ENCODE data around the gene ALX4.

The ALX4 gene

GRCh38 chr11:44248109-44248508 is 61.8 kb downstream of the ALX4 start (continued):
- TF ChIP-seq ZNF350 (tag by site-specific recombination; IDR thresholded peaks at IDR 0.05) (no peak), SCRT2 (tag by site-specific recombination; IDR thresholded peaks at IDR 0.05) (no peak), ZNF513 (tag by site-specific recombination; IDR thresholded peaks at IDR 0.05) (no peak), ZNF555 (tag by site-specific recombination; conservative IDR thresholded peaks at IDR 0.05) (no peak), ZIC2 (tag by site-specific recombination; IDR thresholded peaks at IDR 0.05) (no peak), ZSCAN30 (tag by site-specific recombination; IDR thresholded peaks at IDR 0.05) (no peak), ZNF701 (tag by site-specific recombination; IDR thresholded peaks at IDR 0.05) (no peak), ZNF211 (tag by site-specific recombination; IDR thresholded peaks at IDR 0.05; ENCODE audit: low read depth) (no peak), ZNF157 (tag by site-specific recombination; IDR thresholded peaks at IDR 0.05) (no peak), ZSCAN16 (tag by site-specific recombination; IDR thresholded peaks at IDR 0.05) (no peak)

DNA sequence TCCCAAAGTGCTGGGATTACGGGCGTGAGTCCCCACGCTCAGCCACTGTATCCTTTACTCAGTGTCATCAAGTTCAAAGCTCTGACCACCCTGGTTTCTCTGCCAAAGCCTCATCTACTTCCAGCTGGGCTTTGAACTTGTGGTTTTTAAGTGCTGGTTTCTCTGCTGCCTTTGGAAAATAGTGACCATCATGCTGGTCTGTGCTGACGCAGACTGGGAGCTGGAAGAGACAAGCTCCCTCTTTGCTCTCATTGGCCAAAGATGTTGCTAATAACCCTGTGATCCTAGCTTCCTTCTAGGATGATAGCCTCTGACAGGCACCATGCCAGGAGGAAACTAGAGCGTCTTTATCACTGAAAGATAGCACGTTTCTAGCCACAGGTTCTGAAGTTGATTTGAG is 62.4 kb downstream of the ALX4 start:
- Histone ChIP-seq H3K9me3 (ENCODE audit: control insufficient read depth, insufficient read depth, low read depth, low read length) (no peaks in the 10 kb centered on the region), H3K27ac (ENCODE audit: extremely low read depth, low read depth, low read length) (no peak overlapping the region), H3K4me1 (ENCODE audit: control insufficient read depth, insufficient read depth, low read length) (no peaks in the 10 kb centered on the region), H3K4me3 (ENCODE audit: low read depth, low read length) (no peak overlapping the region), H3K36me3 (ENCODE audit: control insufficient read depth in 2 of 2, insufficient read depth in 1 of 2, low read length in 2 of 2) (peaks cover 0 to 25% of the 10 kb centered on the region in 2 experiments; a peak in 1 of 3 replicates)
- ChIA-PET POLR2A (no interaction called here), CTCF (interaction anchor here (0.6 to 0.9 kb wide), 2 partner anchors 38 to 69 kb away, joined by 3 to 4 read pairs; no protein-coding TSS in a partner anchor)
- TF ChIP-seq ZNF146 (tag by site-specific recombination; IDR thresholded peaks at IDR 0.05) (no peak), GLI2 (tag by site-specific recombination; IDR thresholded peaks at IDR 0.05; ENCODE audit: borderline replicate concordance, low read depth) (no peak), ZNF324 (tag by site-specific recombination; IDR thresholded peaks at IDR 0.05) (no peak), OVOL3 (tag by site-specific recombination; IDR thresholded peaks at IDR 0.05) (no peak), BCL11A (tag by site-specific recombination; IDR thresholded peaks at IDR 0.05; ENCODE audit: low read depth) (no peak)

DNA sequence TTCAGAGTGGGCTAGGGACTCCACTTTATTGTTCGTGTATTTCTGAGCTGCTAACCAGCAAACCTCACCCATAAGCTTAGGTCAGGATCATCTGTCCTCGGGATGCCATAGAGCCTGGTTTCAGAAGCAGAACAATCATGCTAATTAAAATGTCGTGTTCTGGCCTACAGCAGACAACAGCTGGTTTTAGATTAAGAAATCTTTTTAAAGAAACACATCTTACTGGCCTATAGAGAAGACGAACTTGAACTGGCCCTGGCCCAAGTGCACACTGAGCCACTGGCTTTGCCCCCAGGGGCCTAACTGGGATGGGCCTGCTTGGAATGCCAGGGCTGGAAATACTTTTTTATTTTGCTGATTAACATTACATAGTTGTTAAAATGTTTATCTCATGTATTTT is 63.2 kb downstream of the ALX4 start:
- Histone ChIP-seq H3K4me1 (ENCODE audit: control insufficient read depth, insufficient read depth, low read length) (no peaks in the 10 kb centered on the region), H3K36me3 (ENCODE audit: control insufficient read depth in 2 of 2, insufficient read depth in 1 of 2, low read length in 2 of 2) (peaks cover 0 to 33% of the 10 kb centered on the region in 2 experiments; a peak in 1 of 3 replicates), H3K27ac (ENCODE audit: extremely low read depth, low read depth, low read length) (no peak overlapping the region), H3K4me3 (ENCODE audit: low read depth, low read length) (no peak overlapping the region), H3K9me3 (ENCODE audit: control insufficient read depth, insufficient read depth, low read depth, low read length) (no peaks in the 10 kb centered on the region)
- CTCF ChIA-PET = no interaction called here
- TF ChIP-seq ZBTB20 (tag by site-specific recombination; IDR thresholded peaks at IDR 0.05) (no peak), ZNF629 (tag by site-specific recombination; IDR thresholded peaks at IDR 0.05) (no peak), ZNF623 (tag by site-specific recombination; IDR thresholded peaks at IDR 0.05) (no peak), ZNF513 (tag by site-specific recombination; IDR thresholded peaks at IDR 0.05) (no peak), EGR2 (tag by site-specific recombination; IDR thresholded peaks at IDR 0.05; ENCODE audit: low read depth) (no peak), GLI2 (tag by site-specific recombination; IDR thresholded peaks at IDR 0.05; ENCODE audit: borderline replicate concordance, low read depth) (no peak), ZBTB7A (tag by site-specific recombination; IDR thresholded peaks at IDR 0.05; ENCODE audit: low read depth) (no peak), ZNF341 (tag by site-specific recombination; IDR thresholded peaks at IDR 0.05; ENCODE audit: low read depth) (no peak), PRDM2 (tag by site-specific recombination; IDR thresholded peaks at IDR 0.05; ENCODE audit: borderline replicate concordance) (no peak), ZNF324 (tag by site-specific recombination; IDR thresholded peaks at IDR 0.05) (no peak), ZNF571 (tag by site-specific recombination; IDR thresholded peaks at IDR 0.05) (no peak)
- TF ChIP-seq, protein P1, sequence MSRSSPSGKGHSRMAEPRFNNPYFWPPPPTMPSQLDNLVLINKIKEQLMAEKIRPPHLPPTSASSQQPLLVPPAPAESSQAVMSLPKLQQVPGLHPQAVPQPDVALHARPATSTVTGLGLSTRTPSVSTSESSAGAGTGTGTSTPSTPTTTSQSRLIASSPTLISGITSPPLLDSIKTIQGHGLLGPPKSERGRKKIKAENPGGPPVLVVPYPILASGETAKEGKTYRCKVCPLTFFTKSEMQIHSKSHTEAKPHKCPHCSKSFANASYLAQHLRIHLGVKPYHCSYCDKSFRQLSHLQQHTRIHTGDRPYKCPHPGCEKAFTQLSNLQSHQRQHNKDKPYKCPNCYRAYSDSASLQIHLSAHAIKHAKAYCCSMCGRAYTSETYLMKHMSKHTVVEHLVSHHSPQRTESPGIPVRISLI (tag by site-specific recombination; IDR thresholded peaks at IDR 0.05) = no peak
- POLR2A ChIA-PET = no interaction called here
